SJCRH30 (cell line): ENCODE data around the gene TESMIN. TPM values are rescaled to one million over a fixed set of nuclear protein-coding genes. Genes with fewer than 3 reads are reported as not detected.

ENCODE experiments used
- DNase-seq, 2 experiments: peaks; one replicate each; pipeline ENCODE4 v3.0.0-alpha.2; 2015 to 2020
- H3K27ac ChIP-seq: fragments of 250-450 bp; sonication (Bioruptor Pico); 2 replicates; pipeline ENCODE4 v1.5.1; 2020; ENCODE audit warnings: mild to moderate bottlenecking, moderate library complexity
- H3K27me3 ChIP-seq: fragments of 250-450 bp; sonication (Bioruptor Pico); 2 replicates; pipeline ENCODE4 v1.5.1; 2020; ENCODE audit warnings: mild to moderate bottlenecking, moderate library complexity
- H3K36me3 ChIP-seq: fragments of 250-450 bp; sonication (Bioruptor Pico); 2 replicates; pipeline ENCODE4 v1.5.1; 2020; ENCODE audit warnings: mild to moderate bottlenecking, moderate library complexity
- H3K4me1 ChIP-seq: fragments of 250-450 bp; sonication (Bioruptor Pico); 2 replicates; pipeline ENCODE4 v1.5.1; 2020; ENCODE audit warnings: mild to moderate bottlenecking, moderate library complexity
- H3K4me3 ChIP-seq: fragments of 250-450 bp; sonication (Bioruptor Pico); 2 replicates; pipeline ENCODE4 v1.5.1; 2020; ENCODE audit warnings: mild to moderate bottlenecking, moderate library complexity
- H3K9me3 ChIP-seq: fragments of 250-450 bp; sonication (Bioruptor Pico); replicated peaks from 2 replicates; pipeline ENCODE4 v1.5.1; 2020; ENCODE audit warnings: mild to moderate bottlenecking, moderate library complexity
- total RNA-seq: library from RNA; depleted of rRNA; stranded (reverse); fragments of >200 nt; shearing (Covaris generic); gene quantifications from 2 replicates; pipeline ENCODE4 v1.2.3, GENCODE V29; 2014

The TESMIN gene
- total RNA-seq, 1 experiment from 2014 or later, result not detected

DNA sequence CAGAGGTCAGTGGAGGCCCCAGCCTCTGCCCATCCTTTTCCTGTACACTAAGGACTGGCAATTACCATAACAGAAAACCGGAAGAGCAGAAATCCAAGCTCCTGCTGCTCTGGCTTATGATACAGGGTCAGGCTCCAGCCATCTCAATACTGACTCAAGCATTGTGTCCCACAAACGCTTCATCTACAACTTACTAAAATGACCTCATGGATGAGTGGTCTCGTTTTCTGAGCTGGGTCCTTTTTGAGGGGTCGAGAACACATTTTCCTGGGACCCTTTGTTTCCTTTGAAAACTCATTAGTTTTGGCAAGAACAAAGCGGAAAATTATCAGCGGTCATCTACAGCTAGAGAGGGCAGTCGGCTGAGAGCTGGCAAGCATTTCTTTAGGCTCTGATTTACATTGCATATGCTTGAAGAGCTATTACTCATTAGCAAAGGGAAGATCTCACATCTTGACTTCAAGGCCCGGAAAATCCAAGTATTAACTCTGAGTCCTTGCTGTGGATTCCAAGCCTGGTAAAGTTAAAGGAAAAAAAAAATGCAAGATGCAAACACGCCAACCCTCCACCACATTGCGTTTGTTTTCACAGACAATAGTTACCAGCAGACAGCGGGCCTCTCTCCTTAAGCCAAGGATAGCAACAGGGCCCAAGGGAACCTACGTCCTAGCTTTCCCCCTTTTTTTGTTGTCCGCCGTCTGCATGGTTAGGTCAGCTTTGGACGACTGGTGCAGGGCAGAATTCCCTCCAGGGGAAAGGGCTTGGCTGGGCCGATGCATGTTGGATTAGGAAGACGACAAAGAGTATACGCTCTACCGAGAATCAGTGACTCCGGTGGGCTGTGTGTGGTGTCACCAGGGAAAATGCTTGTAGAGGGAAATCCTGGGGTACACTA is 1.8 kb downstream of the TESMIN start:
- H3K27ac ChIP-seq, result no peak overlapping the region
- H3K9me3 ChIP-seq, result no peaks in the 10 kb centered on the region
- no peaks in the 10 kb centered on the region for H3K36me3 ChIP-seq
- no peaks in the 10 kb centered on the region for H3K4me1 ChIP-seq
- H3K4me3 ChIP-seq, result no peak overlapping the region
- no peaks in the 10 kb centered on the region; the same call in 1 of the 2 replicates for H3K27me3 ChIP-seq
- DNase-seq, result no peak

DNA sequence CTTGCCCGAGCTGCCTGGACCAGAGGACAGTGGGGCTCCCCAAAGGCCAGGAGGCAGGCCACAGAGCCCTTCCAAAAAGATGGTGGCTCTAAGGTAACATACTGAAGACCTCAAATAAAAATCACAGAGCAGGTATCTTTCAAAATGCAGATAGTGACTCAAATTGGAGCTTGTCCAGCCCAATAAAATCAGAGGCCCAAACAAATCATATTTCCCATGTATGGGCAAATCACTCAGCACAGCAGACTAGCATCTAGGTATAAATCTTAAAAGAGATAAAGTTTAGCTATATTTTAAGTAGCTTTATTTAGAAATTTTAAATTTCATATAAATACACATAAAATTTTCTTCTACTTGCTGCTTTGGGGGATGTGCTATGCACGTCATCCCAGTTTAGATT is 3.3 kb downstream of the TESMIN start:
- Histone ChIP-seq H3K9me3 (no peaks in the 10 kb centered on the region), H3K27ac (no peak overlapping the region), H3K27me3 (no peaks in the 10 kb centered on the region; the same call in 1 of the 2 replicates), H3K36me3 (no peaks in the 10 kb centered on the region), H3K4me1 (no peaks in the 10 kb centered on the region), H3K4me3 (no peak overlapping the region)
- no peak for DNase-seq

DNA sequence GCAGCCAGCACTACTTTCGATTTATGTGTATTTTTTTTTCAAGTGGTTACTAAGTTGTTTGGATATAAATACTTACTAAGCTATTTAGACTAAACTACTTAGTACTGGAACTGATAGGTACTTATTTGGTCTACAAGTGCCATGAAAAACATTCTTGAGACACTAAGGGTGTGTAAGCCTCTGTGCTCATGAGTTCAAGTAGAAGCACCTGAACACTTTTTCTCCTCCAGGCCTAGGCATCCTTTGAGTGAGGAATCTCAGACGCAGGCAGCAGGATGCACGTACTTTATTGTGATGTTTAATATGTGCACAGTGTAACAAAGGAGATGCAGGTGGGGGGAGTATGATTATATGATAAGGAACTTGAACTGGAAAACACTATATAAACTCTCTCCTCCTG is 7.8 kb downstream of the TESMIN start:
- no peak for DNase-seq
- H3K36me3 ChIP-seq, result no peaks in the 10 kb centered on the region
- H3K4me1 ChIP-seq, result no peaks in the 10 kb centered on the region
- H3K27me3 ChIP-seq, result no peaks in the 10 kb centered on the region; the same call in 1 of the 2 replicates
- H3K27ac ChIP-seq, result no peak overlapping the region
- no peak overlapping the region for H3K4me3 ChIP-seq
- H3K9me3 ChIP-seq, result no peaks in the 10 kb centered on the region

DNA sequence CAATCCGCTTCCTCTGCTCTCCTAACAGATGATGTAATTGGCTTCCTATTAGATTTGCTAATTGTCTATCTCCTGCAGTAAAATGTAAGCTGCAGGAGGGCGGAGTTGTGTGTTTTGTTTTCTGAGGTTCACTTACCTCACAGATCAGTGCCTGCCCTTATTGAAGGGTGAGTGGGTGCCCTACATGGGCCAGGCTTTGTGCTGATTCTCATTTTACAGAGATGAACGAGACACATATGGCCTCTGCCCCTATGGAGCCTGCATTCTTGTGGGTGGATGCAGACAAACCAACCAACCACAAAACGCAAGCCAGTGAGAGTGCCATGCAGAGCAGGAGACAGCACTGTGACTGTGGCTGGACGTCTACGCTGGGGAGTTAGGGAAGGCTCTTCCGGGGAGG is 9.9 kb downstream of the TESMIN start:
- H3K36me3 ChIP-seq, result no peaks in the 10 kb centered on the region
- H3K27me3 ChIP-seq, result peaks cover 3% of the 10 kb centered on the region; the same call in 1 of the 2 replicates
- H3K4me1 ChIP-seq, result no peaks in the 10 kb centered on the region
- no peak overlapping the region for H3K27ac ChIP-seq
- H3K4me3 ChIP-seq, result no peak overlapping the region
- H3K9me3 ChIP-seq, result no peaks in the 10 kb centered on the region
- peak; percentile 13 to 22 for DNase-seq

DNA sequence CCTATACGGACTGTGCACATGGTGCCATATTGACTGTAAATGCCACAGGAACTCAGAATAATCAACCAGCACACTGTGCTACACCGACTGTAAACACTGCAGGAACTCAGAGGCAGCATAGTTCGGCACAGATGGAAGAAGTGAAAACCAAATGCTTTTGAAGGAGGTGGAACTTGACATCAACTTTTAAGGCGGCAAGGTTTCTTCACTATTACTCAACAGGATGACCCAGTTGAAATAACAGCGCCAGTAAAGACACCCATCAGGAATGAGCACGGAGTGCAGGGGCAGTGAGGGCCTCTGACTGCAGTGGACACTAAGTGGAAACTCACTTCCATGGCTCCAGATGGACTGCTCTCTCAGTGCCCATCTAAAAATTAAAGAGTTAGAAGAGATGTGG is 15.7 kb downstream of the TESMIN start:
- no peaks in the 10 kb centered on the region for H3K9me3 ChIP-seq
- no peak overlapping the region for H3K27ac ChIP-seq
- DNase-seq, result no peak
- no peaks in the 10 kb centered on the region for H3K4me1 ChIP-seq
- H3K4me3 ChIP-seq, result no peak overlapping the region
- H3K36me3 ChIP-seq, result no peaks in the 10 kb centered on the region
- 0 out of 2 replicates have a peak, but pooled peaks cover 3% of the 10 kb centered on the region for H3K27me3 ChIP-seq

DNA sequence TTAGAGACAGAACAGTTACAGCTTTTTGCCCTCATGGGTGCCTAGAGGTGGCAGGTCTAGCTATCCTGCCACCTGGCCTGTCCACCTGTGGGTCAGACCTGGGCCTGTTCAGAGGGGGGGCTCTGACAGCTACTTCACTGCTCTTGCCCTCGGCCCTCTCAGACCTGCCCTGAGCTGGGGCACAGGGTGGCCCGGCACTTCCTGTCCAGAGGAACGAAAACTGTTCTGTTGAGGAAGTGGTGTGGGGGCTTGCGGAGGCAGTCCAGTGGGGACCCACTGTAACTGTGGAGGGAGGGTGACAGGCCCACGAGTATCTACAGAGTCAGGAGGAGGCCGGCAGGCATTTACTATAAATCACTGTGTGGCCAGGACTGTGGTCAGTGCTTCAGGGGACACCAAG is 16.2 kb downstream of the TESMIN start:
- H3K27ac ChIP-seq, result no peak overlapping the region
- H3K9me3 ChIP-seq, result no peaks in the 10 kb centered on the region
- no peak for DNase-seq
- no peaks in the 10 kb centered on the region for H3K36me3 ChIP-seq
- no peaks in the 10 kb centered on the region for H3K4me1 ChIP-seq
- no peak overlapping the region for H3K4me3 ChIP-seq
- 0 out of 2 replicates have a peak, but pooled peaks cover 3% of the 10 kb centered on the region for H3K27me3 ChIP-seq

DNA sequence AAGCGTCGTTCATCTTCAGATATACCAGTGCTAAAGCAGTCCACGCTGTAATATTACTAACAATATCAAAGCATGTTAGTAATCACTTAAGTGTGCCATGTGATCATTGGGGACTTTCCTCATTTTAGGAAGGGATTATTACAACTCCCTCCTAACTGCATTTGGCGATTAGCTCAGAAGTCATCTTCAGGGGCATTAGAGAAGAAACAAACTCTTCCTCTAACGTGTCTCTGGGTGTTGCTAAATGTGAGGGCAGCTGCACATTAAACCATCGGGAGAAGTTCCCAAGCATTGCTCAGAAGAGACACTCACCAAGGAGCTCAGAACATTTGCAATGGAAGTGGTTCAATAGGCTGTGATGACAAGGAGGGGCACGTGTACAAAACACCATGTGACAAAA is 17.2 kb downstream of the TESMIN start:
- H3K4me3 ChIP-seq, result no peak overlapping the region
- H3K4me1 ChIP-seq, result no peaks in the 10 kb centered on the region
- H3K36me3 ChIP-seq, result no peaks in the 10 kb centered on the region
- H3K27ac ChIP-seq, result no peak overlapping the region
- no peaks in the 10 kb centered on the region for H3K9me3 ChIP-seq
- DNase-seq, result no peak
- H3K27me3 ChIP-seq, result 0 out of 2 replicates have a peak, but pooled peaks cover 3% of the 10 kb centered on the region

DNA sequence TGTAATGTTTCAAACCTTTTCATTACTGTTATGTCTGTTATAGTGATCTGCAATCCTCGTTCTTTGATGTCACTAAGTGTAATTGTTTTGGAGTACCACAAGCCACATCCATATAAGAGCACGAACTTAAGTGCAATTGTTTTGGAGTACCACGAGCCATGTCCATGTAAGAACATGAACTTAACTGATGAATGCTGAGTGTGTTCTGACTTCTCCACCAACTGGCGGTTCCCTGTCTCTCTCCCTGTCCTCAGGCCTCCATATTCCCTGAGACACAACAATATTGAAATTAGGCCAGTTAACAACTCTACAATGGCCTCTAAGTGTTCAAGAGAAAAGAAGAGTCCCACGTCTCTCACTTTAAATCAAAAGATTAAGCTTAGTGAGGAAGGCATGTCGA is 23.5 kb downstream of the TESMIN start:
- Histone ChIP-seq H3K4me3 (no peak overlapping the region), H3K4me1 (no peaks in the 10 kb centered on the region), H3K27me3 (no peaks in the 10 kb centered on the region), H3K27ac (no peak overlapping the region), H3K9me3 (no peaks in the 10 kb centered on the region), H3K36me3 (no peaks in the 10 kb centered on the region)
- DNase-seq, result no peak

DNA sequence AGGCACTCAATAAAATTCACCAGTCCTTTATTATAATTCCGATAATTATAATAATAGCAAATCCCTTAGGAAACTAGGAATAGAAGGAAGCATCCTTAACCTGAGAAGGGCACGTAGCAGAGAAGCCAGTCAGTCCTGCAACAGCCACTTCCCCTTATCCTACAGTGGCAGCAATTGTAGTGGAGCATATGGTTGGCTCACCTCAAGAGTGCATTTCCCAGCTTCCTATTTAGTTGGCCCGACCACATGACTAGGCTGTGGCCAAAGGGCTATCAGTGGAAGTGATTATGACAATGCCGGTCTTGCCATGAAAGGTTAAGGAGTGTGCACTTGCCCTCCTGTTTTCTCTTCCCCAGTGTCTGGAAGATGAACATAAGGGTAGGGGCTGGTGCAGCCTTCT is 27.0 kb downstream of the TESMIN start:
- Histone ChIP-seq H3K4me1 (no peaks in the 10 kb centered on the region), H3K36me3 (no peaks in the 10 kb centered on the region)

DNA sequence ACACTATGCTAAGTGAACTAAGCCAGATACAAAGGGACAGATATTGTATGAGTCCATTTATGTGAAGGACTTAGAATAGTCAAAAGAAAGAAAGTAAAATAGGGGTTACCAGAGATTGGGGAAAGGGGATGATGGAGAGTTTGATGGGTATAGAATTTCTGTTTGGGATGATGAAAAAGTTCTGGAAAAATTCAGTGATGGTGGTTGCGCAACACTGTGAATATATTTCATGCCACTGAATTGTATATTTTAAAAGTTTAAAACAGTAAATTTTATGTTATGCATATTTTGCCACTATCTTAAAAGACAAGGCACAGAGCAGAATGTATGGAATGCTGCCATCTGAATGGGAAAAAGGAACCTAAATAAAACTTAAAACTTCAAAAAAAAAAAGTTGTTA is 29.2 kb downstream of the TESMIN start:
- no peaks in the 10 kb centered on the region for H3K36me3 ChIP-seq
- DNase-seq, result no peak

More for the DNA sequence above, 27.0 kb downstream of the TESMIN start:
- Histone ChIP-seq H3K27ac (no peak overlapping the region), H3K27me3 (no peaks in the 10 kb centered on the region), H3K4me3 (no peak overlapping the region), H3K9me3 (no peaks in the 10 kb centered on the region)
- DNase-seq, result no peak

DNA sequence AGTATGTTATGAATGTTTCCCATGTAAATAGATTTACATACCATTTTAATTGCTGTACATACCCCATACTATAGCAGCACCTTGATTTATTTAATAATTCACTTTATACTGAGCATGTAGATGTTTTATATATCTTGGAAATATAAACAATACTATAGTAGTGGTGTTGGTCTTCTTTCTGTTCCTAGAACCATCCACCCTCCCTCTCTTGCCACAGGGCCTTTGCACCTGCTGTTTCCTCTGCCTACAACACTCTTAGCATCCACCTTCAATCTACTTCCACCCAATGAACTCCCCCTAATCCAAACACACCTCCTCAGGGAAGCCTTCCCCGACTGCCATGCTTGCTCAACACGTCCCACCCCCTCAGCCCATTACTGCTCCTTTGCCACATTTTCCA is 30.2 kb downstream of the TESMIN start:
- no peak for DNase-seq
- H3K27ac ChIP-seq, result no peak overlapping the region
- H3K4me1 ChIP-seq, result no peaks in the 10 kb centered on the region
- H3K27me3 ChIP-seq, result no peaks in the 10 kb centered on the region
- no peaks in the 10 kb centered on the region for H3K9me3 ChIP-seq
- no peak overlapping the region for H3K4me3 ChIP-seq
- no peaks in the 10 kb centered on the region for H3K36me3 ChIP-seq

More for the DNA sequence above, 29.2 kb downstream of the TESMIN start:
- H3K27me3 ChIP-seq, result no peaks in the 10 kb centered on the region
- H3K9me3 ChIP-seq, result no peaks in the 10 kb centered on the region
- H3K4me1 ChIP-seq, result no peaks in the 10 kb centered on the region
- no peak overlapping the region for H3K27ac ChIP-seq
- no peak overlapping the region for H3K4me3 ChIP-seq

DNA sequence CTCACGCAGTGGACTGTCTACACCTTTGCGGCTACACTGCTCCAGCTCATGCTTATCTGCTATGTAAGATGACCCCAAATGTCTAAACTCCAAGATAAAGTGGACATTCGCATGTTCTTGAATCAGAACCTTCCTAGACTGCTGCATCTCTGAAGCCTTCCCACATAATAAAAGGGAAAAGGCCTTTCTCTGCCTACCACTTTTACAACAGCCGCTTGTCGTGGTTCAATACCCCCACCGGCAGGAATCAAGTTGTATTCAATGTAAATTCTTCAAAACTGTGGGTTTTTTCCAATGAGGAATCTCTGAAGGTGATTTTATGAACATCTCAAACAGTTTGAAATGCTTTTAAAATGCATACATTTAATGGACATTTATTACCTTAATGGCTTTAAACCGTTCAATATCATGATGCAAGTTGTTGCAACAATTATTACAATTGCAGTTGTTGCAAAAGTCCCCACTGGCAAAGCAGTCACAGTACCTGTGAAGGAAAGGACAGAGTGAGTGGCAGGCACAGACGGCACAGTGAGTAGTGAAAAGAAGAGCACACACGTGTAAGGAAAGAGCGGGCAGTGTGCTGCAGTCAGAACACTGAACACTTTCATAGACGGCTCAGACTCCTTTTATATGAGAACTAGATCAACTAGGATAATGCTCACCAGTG is 35.7 kb downstream of the TESMIN start:
- Histone ChIP-seq H3K9me3 (no peaks in the 10 kb centered on the region), H3K27ac (no peak overlapping the region), H3K36me3 (no peaks in the 10 kb centered on the region), H3K4me1 (no peaks in the 10 kb centered on the region), H3K27me3 (no peaks in the 10 kb centered on the region), H3K4me3 (no peak overlapping the region)
- no peak for DNase-seq

DNA sequence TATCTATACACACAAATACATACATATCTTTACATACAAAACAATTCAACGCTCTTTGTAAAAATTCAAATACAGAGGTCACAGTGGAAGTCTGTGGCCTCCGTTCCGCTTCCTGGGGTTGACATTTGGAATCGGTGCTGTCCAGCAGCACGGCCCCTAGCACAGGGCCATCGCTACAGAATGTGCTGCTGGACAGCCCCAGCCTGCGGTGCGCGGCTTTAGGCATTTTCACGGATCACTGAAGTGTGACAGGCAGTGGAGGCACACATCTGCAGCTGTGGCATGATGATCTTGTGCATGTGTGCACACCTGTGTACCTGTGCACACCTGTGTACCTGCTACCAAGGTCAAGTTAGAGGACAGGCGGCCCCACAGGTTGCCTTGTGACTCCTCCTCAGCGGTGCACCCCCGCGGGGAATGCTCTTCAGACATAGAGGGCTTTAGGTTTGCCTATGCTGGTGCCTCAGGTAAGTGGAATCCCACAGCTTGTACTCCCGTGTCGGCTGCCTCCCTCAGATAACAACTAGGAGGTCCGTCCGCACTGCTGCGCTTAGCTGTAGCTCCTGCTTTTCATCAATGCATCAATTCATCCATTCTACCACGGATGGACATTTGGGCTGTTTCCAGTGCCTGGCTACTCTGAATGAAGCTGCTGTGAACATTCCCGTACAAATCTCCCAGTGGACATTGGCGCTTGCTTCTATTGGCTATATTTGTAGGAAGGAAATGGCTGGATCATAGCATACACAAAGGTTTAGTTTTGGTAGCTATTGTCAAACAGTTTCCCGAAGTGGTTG is 37.1 kb downstream of the TESMIN start:
- DNase-seq, result no peak
- H3K27me3 ChIP-seq, result no peaks in the 10 kb centered on the region

DNA sequence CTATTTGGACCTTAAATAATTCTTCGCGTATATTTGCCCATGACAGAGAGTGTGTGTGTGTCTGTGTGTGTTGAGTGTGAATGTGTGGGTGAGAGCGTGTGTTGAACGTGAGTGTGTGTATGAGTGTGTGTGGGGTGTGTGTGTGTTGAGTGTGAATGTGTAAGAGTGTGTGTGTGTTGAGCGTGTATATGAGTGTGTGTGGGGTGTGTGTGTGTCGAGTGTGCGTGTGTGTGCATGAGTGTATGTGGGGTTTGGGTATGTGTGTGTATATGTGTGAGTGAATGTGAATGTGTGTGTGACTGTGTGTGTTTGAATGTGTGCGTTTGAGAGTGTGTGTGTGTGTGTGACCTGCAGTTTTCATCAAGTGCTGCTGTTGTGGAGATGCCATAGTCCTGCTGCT is 40.2 kb downstream of the TESMIN start:
- H3K27ac ChIP-seq, result no peak overlapping the region
- H3K4me3 ChIP-seq, result no peak overlapping the region
- no peak for DNase-seq
- no peaks in the 10 kb centered on the region for H3K27me3 ChIP-seq
- no peaks in the 10 kb centered on the region for H3K9me3 ChIP-seq
- no peaks in the 10 kb centered on the region for H3K36me3 ChIP-seq
- H3K4me1 ChIP-seq, result no peaks in the 10 kb centered on the region

More for the DNA sequence above, 37.1 kb downstream of the TESMIN start:
- Histone ChIP-seq H3K4me1 (no peaks in the 10 kb centered on the region), H3K27ac (no peak overlapping the region), H3K36me3 (no peaks in the 10 kb centered on the region), H3K9me3 (no peaks in the 10 kb centered on the region), H3K4me3 (no peak overlapping the region)

DNA sequence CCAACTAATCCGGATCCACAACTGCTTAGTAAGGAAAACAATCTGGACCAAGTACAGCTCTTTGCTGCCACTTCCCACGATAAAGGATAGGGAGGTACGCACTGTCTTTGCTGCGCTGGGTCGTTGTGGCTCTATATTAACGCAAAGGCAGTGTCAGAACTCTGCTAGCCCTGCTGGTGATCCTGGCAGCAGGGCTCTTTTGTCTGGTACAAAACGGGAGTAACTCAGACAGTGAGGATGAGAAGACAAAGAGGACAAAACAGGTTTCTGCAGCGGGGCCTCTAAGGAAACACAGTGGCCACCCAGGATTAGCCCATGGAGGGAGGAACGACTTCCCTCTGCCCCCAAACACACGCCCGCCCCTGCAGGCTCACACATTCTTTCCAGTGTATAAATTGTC is 40.9 kb downstream of the TESMIN start:
- no peak overlapping the region for H3K27ac ChIP-seq
- no peaks in the 10 kb centered on the region for H3K9me3 ChIP-seq
- no peaks in the 10 kb centered on the region for H3K36me3 ChIP-seq
- no peak for DNase-seq
- H3K4me1 ChIP-seq, result no peaks in the 10 kb centered on the region
- no peaks in the 10 kb centered on the region for H3K27me3 ChIP-seq
- H3K4me3 ChIP-seq, result no peak overlapping the region
